WTC11 (cell line): ENCODE data around the gene TMED1. TPM values are rescaled to one million over a fixed set of nuclear protein-coding genes. Genes with fewer than 3 reads are reported as not detected.

Source experiments
- ATAC-seq: fragments of 200-7000 bp; cut with Tn5 transposase; 2 replicates; pipeline ENCODE4 v1.10.0; 2021; ENCODE audit warnings: mild to moderate bottlenecking, moderate library complexity
- CTCF ChIA-PET: fragments of 300-600 bp; sonication (Branson Sonifier 250); formaldehyde crosslinking; loops from one replicate; lab custom pipeline; 2021; ENCODE audit warnings: antibody characterized with exemption; lab: Charles Lee
- POLR2A ChIA-PET: fragments of 350-600 bp; sonication (Branson Sonifier 250); formaldehyde crosslinking; loops from one replicate; lab custom pipeline; 2021; ENCODE audit warnings: antibody characterized with exemption; lab: Charles Lee
- DNase-seq: peaks from one replicate; pipeline ENCODE4 v3.0.0; 2021; ENCODE audit warnings: low spot score
- H3K27ac Mint-ChIP-seq: 2 replicates; pipeline ENCODE4 v1.8.0; 2021; ENCODE audit warnings: mixed read lengths
- H3K27me3 Mint-ChIP-seq: 2 replicates; pipeline ENCODE4 v1.8.0; 2021; ENCODE audit warnings: low read depth, mild to moderate bottlenecking, moderate library complexity, mixed read lengths
- H3K36me3 Mint-ChIP-seq: 2 replicates; pipeline ENCODE4 v1.8.0; 2021; ENCODE audit warnings: mixed read lengths
- H3K4me1 Mint-ChIP-seq: 2 replicates; pipeline ENCODE4 v1.8.0; 2022; ENCODE audit warnings: mixed read lengths
- H3K4me3 Mint-ChIP-seq: 2 replicates; pipeline ENCODE4 v1.8.0; 2021; ENCODE audit warnings: mild to moderate bottlenecking, moderate library complexity, mixed read lengths
- H3K9me3 Mint-ChIP-seq: 2 replicates; pipeline ENCODE4 v1.8.0; 2021; ENCODE audit warnings: mixed read lengths
- ATF1 ChIP-seq: sonication (generic); formaldehyde crosslinking; IDR thresholded peaks from 2 replicates; pipeline ENCODE4 v1.8.1; 2023; ENCODE audit warnings: mild to moderate bottlenecking, moderate library complexity, missing genetic modification reagents
- CREB1 ChIP-seq: sonication (generic); formaldehyde crosslinking; IDR thresholded peaks from 2 replicates; pipeline ENCODE4 v1.8.0; 2023; ENCODE audit warnings: mild to moderate bottlenecking, missing genetic modification reagents
- IRF2 ChIP-seq: sonication (generic); formaldehyde crosslinking; IDR thresholded peaks from 2 replicates; pipeline ENCODE4 v1.8.0; 2022; ENCODE audit warnings: low read depth, missing genetic modification reagents, borderline replicate concordance
- JUN ChIP-seq: sonication (generic); formaldehyde crosslinking; IDR thresholded peaks from 2 replicates; pipeline ENCODE4 v1.8.0; 2023; ENCODE audit warnings: mild to moderate bottlenecking, missing genetic modification reagents
- MXD4 ChIP-seq: fragments of 250-450 bp; sonication (Bioruptor Pico); IDR thresholded peaks from 2 replicates; pipeline ENCODE4 v1.8.0; 2021; ENCODE audit warnings: mild to moderate bottlenecking, moderate library complexity, borderline replicate concordance
- NFE2L1 ChIP-seq: sonication (generic); formaldehyde crosslinking; IDR thresholded peaks from 2 replicates; pipeline ENCODE4 v1.8.1; 2023; ENCODE audit warnings: missing genetic modification reagents
- NFYB ChIP-seq: sonication (generic); formaldehyde crosslinking; conservative IDR thresholded peaks from 2 replicates; pipeline ENCODE4 v1.8.0; 2022; ENCODE audit warnings: low read depth, missing genetic modification reagents
- SMAD3 ChIP-seq: sonication (generic); formaldehyde crosslinking; IDR thresholded peaks from 2 replicates; pipeline ENCODE4 v1.8.0; 2022; ENCODE audit warnings: missing genetic modification reagents, mild to moderate bottlenecking, borderline replicate concordance
- SOX15 ChIP-seq: fragments of 250-450 bp; sonication (Bioruptor Pico); IDR thresholded peaks from 2 replicates; pipeline ENCODE4 v1.9.0; 2021; ENCODE audit warnings: mild to moderate bottlenecking
- SP1 ChIP-seq: sonication (generic); formaldehyde crosslinking; conservative IDR thresholded peaks from 2 replicates; pipeline ENCODE4 v1.8.1; 2022; ENCODE audit warnings: missing genetic modification reagents
- ZNF121 ChIP-seq: sonication (generic); formaldehyde crosslinking; IDR thresholded peaks from 2 replicates; pipeline ENCODE4 v1.8.0; 2023; ENCODE audit warnings: missing genetic modification reagents
- ZNF263 ChIP-seq: sonication (generic); formaldehyde crosslinking; IDR thresholded peaks from 2 replicates; pipeline ENCODE4 v1.8.1; 2022; ENCODE audit warnings: low read depth, mild to moderate bottlenecking, moderate library complexity, missing genetic modification reagents
- ZNF671 ChIP-seq: fragments of 250-450 bp; sonication (Bioruptor Pico); IDR thresholded peaks from 2 replicates; pipeline ENCODE4 v1.8.0; 2021; ENCODE audit warnings: mild to moderate bottlenecking
- total RNA-seq: library from RNA; stranded (reverse); gene quantifications from 3 replicates; pipeline ENCODE4 v1.2.3, GENCODE V29; 2021
- TF ChIP-seq, protein P1 (sequence below): sonication (generic); formaldehyde crosslinking; IDR thresholded peaks from 2 replicates; pipeline ENCODE4 v1.8.1; 2023; ENCODE audit warnings: mild to moderate bottlenecking, missing genetic modification reagents
- TF ChIP-seq, protein P2 (sequence below): sonication (generic); formaldehyde crosslinking; conservative IDR thresholded peaks from 2 replicates; pipeline ENCODE4 v1.8.1; 2022; ENCODE audit warnings: mild to moderate bottlenecking, missing genetic modification reagents
- TF ChIP-seq, protein P3 (sequence below): sonication (generic); formaldehyde crosslinking; IDR thresholded peaks from 2 replicates; pipeline ENCODE4 v1.8.1; 2023; ENCODE audit warnings: mild to moderate bottlenecking, moderate library complexity, missing genetic modification reagents
- TF ChIP-seq, protein P4 (sequence below): sonication (generic); formaldehyde crosslinking; IDR thresholded peaks from 2 replicates; pipeline ENCODE4 v1.8.0; 2022; ENCODE audit warnings: mild to moderate bottlenecking, missing genetic modification reagents
- TF ChIP-seq, protein P5 (sequence below): fragments of 250-450 bp; sonication (Bioruptor Pico); IDR thresholded peaks from 2 replicates; pipeline ENCODE4 v1.9.0; 2021; ENCODE audit warnings: mild to moderate bottlenecking
- TF ChIP-seq, protein P6 (sequence below): sonication (generic); formaldehyde crosslinking; IDR thresholded peaks from 2 replicates; pipeline ENCODE4 v1.8.0; 2022; ENCODE audit warnings: mild to moderate bottlenecking, missing genetic modification reagents
- TF ChIP-seq, protein P7 (sequence below): fragments of 250-450 bp; sonication (Bioruptor Pico); IDR thresholded peaks from 2 replicates; pipeline ENCODE4 v1.8.0; 2021; ENCODE audit warnings: mild to moderate bottlenecking
- TF ChIP-seq, protein P8 (sequence below): fragments of 250-450 bp; sonication (Bioruptor Pico); IDR thresholded peaks from 2 replicates; pipeline ENCODE4 v2.1.2; 2022; ENCODE audit warnings: mild to moderate bottlenecking, moderate library complexity

The TMED1 gene
- total RNA-seq, 1 experiment from 2014 or later = 28.5 TPM

DNA sequence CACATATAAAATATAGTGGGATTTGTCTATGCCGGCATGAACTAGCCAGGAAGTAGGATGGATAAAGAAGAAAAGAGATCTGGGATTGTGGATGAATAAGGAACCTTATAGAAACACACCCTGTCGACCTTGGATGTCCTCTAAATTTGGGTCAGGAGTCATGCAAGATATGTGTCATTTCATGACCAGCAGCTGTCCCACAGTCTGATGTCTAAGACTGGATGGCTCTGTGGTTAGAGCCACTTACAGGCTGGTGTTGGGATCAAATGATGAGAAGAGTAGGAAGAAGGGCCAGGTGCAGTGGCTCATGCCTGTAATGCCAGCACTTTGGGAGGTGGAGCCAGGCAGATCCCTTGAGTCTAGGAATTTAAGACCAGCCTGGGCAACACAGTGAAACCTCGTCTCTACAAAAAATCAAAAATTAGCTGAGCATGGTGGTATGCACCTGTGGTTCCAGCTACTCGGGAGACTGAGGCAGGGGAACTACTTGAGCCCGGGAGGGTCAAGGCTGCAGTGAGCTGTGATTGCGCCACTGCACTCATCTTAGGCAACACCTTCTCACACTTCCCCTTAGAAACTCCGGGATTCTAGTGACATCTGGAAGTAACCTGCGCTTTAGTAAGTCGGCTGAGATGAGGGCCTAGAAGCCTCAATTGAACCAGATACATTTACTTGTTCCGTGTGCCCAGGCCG, 30.8 kb downstream of the TMED1 start:
- H3K27me3 Mint-ChIP-seq = no peaks in the 10 kb centered on the region
- no peak overlapping the region; the same call in 1 of the 2 replicates for H3K27ac Mint-ChIP-seq
- ATAC-seq (no peak), DNase-seq (no peak)
- ChIA-PET POLR2A (no interaction called here), CTCF (interaction anchor here (1.6 kb wide), 1 partner anchor 10 kb away, joined by 4 read pairs; no protein-coding TSS in a partner anchor)
- TF ChIP-seq ZNF263 (CRISPR knock-in tag) = no peak
- TF ChIP-seq, protein P1, sequence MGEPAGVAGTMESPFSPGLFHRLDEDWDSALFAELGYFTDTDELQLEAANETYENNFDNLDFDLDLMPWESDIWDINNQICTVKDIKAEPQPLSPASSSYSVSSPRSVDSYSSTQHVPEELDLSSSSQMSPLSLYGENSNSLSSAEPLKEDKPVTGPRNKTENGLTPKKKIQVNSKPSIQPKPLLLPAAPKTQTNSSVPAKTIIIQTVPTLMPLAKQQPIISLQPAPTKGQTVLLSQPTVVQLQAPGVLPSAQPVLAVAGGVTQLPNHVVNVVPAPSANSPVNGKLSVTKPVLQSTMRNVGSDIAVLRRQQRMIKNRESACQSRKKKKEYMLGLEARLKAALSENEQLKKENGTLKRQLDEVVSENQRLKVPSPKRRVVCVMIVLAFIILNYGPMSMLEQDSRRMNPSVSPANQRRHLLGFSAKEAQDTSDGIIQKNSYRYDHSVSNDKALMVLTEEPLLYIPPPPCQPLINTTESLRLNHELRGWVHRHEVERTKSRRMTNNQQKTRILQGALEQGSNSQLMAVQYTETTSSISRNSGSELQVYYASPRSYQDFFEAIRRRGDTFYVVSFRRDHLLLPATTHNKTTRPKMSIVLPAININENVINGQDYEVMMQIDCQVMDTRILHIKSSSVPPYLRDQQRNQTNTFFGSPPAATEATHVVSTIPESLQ (CRISPR knock-in tag) = no peak
- no peak for TF ChIP-seq ZNF671 (CRISPR knock-in tag)
- no peak for TF ChIP-seq JUN (CRISPR knock-in tag)
- TF ChIP-seq, protein P2, sequence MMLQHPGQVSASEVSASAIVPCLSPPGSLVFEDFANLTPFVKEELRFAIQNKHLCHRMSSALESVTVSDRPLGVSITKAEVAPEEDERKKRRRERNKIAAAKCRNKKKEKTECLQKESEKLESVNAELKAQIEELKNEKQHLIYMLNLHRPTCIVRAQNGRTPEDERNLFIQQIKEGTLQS = no peak
- TF ChIP-seq ATF1 (CRISPR knock-in tag) = no peak
- TF ChIP-seq, protein P3, sequence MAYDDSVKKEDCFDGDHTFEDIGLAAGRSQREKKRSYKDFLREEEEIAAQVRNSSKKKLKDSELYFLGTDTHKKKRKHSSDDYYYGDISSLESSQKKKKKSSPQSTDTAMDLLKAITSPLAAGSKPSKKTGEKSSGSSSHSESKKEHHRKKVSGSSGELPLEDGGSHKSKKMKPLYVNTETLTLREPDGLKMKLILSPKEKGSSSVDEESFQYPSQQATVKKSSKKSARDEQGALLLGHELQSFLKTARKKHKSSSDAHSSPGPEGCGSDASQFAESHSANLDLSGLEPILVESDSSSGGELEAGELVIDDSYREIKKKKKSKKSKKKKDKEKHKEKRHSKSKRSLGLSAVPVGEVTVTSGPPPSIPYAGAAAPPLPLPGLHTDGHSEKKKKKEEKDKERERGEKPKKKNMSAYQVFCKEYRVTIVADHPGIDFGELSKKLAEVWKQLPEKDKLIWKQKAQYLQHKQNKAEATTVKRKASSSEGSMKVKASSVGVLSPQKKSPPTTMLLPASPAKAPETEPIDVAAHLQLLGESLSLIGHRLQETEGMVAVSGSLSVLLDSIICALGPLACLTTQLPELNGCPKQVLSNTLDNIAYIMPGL (CRISPR knock-in tag) = no peak
- TF ChIP-seq MXD4 (CRISPR knock-in tag) = no peak
- TF ChIP-seq NFE2L1 = no peak
- no peak for TF ChIP-seq ZNF121
- H3K4me3 Mint-ChIP-seq = no peak overlapping the region
- H3K9me3 Mint-ChIP-seq = no peaks in the 10 kb centered on the region
- no peaks in the 10 kb centered on the region for H3K4me1 Mint-ChIP-seq
- H3K36me3 Mint-ChIP-seq = peaks cover 31% of the 10 kb centered on the region

DNA sequence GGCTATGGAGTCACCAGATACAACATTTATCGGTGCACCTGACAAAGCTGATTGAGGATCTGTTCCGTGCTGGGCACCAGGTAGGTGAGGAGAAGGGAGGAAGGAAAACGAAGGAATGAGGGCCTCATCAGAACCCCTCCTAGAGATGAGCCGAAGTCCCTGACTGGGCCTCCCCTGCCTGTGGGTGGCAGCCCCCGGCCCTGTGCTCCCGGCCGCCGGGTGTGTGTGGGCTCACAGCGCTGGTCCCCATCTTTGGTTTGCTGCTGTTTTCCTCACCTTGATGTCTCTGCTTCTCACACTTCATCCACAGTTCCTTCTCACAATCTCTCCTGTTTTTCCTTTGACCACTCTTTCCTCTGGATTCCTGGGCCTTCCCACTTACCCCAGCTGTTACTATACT, 32.8 kb downstream of the TMED1 start:
- Mint-ChIP-seq H3K4me3 (no peak overlapping the region), H3K9me3 (no peaks in the 10 kb centered on the region), H3K36me3 (peaks cover 32% of the 10 kb centered on the region), H3K27ac (no peak overlapping the region), H3K4me1 (no peaks in the 10 kb centered on the region), H3K27me3 (no peaks in the 10 kb centered on the region)
- POLR2A ChIA-PET = no interaction called here
- no peak for DNase-seq
- no peak for ATAC-seq
- CTCF ChIA-PET = interaction anchor here (1.2 kb wide), 1 partner anchor 222 kb away, joined by 3 read pairs; no protein-coding TSS in a partner anchor
- no peak for TF ChIP-seq SOX15 (CRISPR knock-in tag)
- no peak for TF ChIP-seq SP1 (CRISPR knock-in tag)
- TF ChIP-seq, protein P4, sequence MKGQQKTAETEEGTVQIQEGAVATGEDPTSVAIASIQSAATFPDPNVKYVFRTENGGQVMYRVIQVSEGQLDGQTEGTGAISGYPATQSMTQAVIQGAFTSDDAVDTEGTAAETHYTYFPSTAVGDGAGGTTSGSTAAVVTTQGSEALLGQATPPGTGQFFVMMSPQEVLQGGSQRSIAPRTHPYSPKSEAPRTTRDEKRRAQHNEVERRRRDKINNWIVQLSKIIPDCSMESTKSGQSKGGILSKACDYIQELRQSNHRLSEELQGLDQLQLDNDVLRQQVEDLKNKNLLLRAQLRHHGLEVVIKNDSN (CRISPR knock-in tag) = no peak
- TF ChIP-seq, protein P5, sequence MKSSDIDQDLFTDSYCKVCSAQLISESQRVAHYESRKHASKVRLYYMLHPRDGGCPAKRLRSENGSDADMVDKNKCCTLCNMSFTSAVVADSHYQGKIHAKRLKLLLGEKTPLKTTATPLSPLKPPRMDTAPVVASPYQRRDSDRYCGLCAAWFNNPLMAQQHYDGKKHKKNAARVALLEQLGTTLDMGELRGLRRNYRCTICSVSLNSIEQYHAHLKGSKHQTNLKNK (CRISPR knock-in tag) = no peak
- no peak for TF ChIP-seq ZNF263 (CRISPR knock-in tag)
- TF ChIP-seq, protein P6, sequence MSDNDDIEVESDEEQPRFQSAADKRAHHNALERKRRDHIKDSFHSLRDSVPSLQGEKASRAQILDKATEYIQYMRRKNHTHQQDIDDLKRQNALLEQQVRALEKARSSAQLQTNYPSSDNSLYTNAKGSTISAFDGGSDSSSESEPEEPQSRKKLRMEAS (CRISPR knock-in tag) = no peak
- TF ChIP-seq, protein P7, sequence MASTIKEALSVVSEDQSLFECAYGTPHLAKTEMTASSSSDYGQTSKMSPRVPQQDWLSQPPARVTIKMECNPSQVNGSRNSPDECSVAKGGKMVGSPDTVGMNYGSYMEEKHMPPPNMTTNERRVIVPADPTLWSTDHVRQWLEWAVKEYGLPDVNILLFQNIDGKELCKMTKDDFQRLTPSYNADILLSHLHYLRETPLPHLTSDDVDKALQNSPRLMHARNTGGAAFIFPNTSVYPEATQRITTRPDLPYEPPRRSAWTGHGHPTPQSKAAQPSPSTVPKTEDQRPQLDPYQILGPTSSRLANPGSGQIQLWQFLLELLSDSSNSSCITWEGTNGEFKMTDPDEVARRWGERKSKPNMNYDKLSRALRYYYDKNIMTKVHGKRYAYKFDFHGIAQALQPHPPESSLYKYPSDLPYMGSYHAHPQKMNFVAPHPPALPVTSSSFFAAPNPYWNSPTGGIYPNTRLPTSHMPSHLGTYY = no peak
- TF ChIP-seq IRF2 (CRISPR knock-in tag) = no peak
- TF ChIP-seq MXD4 (CRISPR knock-in tag) = no peak
- no peak for TF ChIP-seq JUN (CRISPR knock-in tag)
- TF ChIP-seq, protein P8, sequence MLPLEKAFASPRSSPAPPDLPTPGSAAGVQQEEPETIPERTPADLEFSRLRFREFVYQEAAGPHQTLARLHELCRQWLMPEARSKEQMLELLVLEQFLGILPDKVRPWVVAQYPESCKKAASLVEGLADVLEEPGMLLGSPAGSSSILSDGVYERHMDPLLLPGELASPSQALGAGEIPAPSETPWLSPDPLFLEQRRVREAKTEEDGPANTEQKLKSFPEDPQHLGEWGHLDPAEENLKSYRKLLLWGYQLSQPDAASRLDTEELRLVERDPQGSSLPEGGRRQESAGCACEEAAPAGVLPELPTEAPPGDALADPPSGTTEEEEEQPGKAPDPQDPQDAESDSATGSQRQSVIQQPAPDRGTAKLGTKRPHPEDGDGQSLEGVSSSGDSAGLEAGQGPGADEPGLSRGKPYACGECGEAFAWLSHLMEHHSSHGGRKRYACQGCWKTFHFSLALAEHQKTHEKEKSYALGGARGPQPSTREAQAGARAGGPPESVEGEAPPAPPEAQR (CRISPR knock-in tag) = no peak
- no peak for TF ChIP-seq SMAD3 (CRISPR knock-in tag)
- no peak for TF ChIP-seq CREB1 (CRISPR knock-in tag)
- TF ChIP-seq, protein P3 (CRISPR knock-in tag) = no peak
- TF ChIP-seq NFYB (CRISPR knock-in tag) = no peak
- no peak for TF ChIP-seq NFE2L1
